ENCODE data around the gene ADRA1B.

GRCh38 chr5:159929176-159929575, 12.9 kb downstream of the ADRA1B start:
- no peak for TF ChIP-seq EP300 (IDR thresholded peaks at IDR 0.05)
- no peak for TF ChIP-seq CTCF (IDR thresholded peaks at IDR 0.05)

Data from stomach (tissue), 4 donors.